Dendritic cell treated with granulocyte-macrophage colony-stimulating factor and Interleukin-4, amounts not matched to agents 40 ng/mL and 50 ng/mL, for 4 days (primary cell): ENCODE measurements around the gene ZNF561.
"Not testable (repeated sequence)": the region's sequence is repeated elsewhere in the genome, so short reads cannot be mapped to it uniquely, and the experiment has no call there.

ENCODE experiments used
- H3K27ac Mint-ChIP-seq: one replicate; pipeline ENCODE4 v1.8.0; 2022; ENCODE audit warnings: mild to moderate bottlenecking, mixed read lengths
- H3K27me3 Mint-ChIP-seq: one replicate; pipeline ENCODE4 v1.8.0; 2022; ENCODE audit warnings: mild to moderate bottlenecking, mixed read lengths
- H3K36me3 Mint-ChIP-seq: one replicate; pipeline ENCODE4 v1.8.0; 2022; ENCODE audit warnings: low read depth, mixed read lengths
- H3K4me1 Mint-ChIP-seq: one replicate; pipeline ENCODE4 v1.8.0; 2022; ENCODE audit warnings: low read depth, mixed read lengths
- H3K4me3 Mint-ChIP-seq: one replicate; pipeline ENCODE4 v1.8.0; 2022; ENCODE audit warnings: mild to moderate bottlenecking, moderate library complexity, mixed read lengths
- H3K9me3 Mint-ChIP-seq: one replicate; pipeline ENCODE4 v1.8.0; 2022; ENCODE audit warnings: mixed read lengths
- intact Hi-C: fragments of 100-400 bp; cut with micrococcal nuclease; formaldehyde crosslinking; loops from one replicate; pipeline ENCODE4 v1.15.0; 2022

Gene ZNF561

DNA sequence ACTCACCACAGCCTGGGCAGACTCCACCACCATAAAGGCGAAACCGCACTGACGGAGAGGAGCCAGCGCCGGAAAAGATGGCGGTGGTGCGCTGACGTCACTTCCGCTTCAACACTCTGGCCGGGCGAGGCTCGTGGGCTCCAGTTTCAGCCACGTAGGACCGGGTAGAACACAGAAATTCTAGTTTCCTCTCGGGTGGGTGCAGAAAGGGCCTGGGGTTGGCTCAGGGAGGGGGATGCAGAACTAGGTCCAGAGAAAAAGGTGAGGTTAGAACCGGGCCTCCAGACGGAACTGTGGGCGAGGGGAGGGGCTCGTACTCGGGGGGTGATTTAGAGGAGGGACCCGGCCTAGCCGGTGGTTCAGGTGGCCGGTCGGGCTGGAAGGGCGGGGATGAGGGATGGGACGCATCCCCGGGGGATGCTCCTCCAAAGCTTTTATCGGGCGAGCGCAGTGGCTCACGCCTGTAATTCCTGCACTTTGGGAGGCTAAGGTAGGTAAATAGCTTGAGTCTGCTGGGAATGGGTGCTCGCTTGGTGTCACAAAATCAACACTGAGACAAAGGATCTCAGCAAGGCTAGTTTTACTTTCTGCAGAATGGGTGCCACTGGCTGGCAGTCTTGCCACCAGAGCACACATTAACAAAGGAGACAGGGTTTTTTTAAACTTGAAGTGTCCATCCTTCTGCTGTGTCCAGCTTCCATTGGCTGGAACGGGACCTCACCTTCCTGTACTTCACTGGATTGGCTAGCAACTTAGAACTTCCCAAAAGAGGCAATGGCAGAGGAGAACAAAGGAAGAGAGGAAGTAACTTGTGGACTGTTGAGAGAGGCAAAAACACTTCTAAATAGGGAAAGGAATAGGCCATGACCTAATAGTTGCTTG is at the start of gene ZNF561:
Gene ZNF561, minus strand, starts transcription at position 77 of the 882 bp plus-strand sequence. CDS start 1,776 bp downstream, outside the sequence.
- peaks cover 38% of the 10 kb centered on the region for H3K4me1 Mint-ChIP-seq
- peaks cover 44% of the 10 kb centered on the region for H3K36me3 Mint-ChIP-seq
- H3K27ac Mint-ChIP-seq, result peak within 1 kb of the TSS; percentile 100
- H3K4me3 Mint-ChIP-seq, result peak within 1 kb of the TSS; percentile 98
- intact Hi-C loops, result loop anchor here (2.0 to 5.0 kb wide), 5 partner anchors 37 to 484 kb away; partner anchors contain the start of genes ZNF121, ZNF426 and ZNF562
- no peaks in the 10 kb centered on the region for H3K27me3 Mint-ChIP-seq
- H3K9me3 Mint-ChIP-seq, result no peaks in the 10 kb centered on the region

DNA sequence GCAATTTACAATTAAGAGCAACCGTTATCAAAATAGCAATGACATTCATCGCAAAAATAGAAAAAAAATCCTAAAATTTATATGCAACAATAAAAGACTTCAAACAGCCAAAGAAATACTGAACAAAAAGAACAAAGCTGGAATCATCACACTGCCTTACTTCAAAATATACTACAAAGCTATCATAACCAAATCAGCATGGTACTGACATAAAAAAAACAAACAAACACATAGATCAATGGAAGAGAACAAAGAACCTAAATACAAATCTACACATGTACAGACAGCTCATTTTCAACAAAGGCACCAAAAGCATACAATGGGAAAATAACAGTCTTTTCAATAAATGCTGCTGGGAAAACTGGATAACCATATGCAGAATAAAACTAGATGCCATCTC is 47.5 kb upstream of the ZNF561 start:
- H3K36me3 Mint-ChIP-seq, result peaks cover 91% of the 10 kb centered on the region
- no peak overlapping the region for H3K27ac Mint-ChIP-seq
- intact Hi-C loops, result no loop called here
- H3K27me3 Mint-ChIP-seq, result no peaks in the 10 kb centered on the region
- H3K4me1 Mint-ChIP-seq, result peaks cover 48% of the 10 kb centered on the region
- no peak overlapping the region for H3K4me3 Mint-ChIP-seq
- peaks cover 67% of the 10 kb centered on the region for H3K9me3 Mint-ChIP-seq

DNA sequence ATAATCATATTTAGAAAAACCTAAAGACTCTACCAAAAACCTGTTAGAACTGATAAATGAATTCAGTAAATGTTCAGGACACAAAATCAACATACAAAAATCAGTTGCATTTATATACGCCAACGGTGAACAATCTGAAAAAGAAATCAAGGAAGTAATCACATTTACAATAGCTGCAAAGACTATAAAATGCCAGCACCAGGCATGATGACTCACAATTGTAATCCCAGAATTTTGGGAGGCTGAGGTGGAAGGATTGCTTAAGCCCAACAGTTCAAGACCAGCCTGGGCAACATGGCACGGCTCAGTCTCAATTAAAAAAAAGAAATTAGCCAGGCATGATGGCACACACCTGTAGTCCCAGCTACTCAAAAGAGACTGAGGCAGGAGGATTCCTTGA is 46.9 kb upstream of the ZNF561 start:
- intact Hi-C loops, result no loop called here
- Mint-ChIP-seq H3K4me3 (no peak overlapping the region), H3K27ac (no peak overlapping the region), H3K36me3 (peaks cover 90% of the 10 kb centered on the region), H3K9me3 (peaks cover 60% of the 10 kb centered on the region), H3K27me3 (no peaks in the 10 kb centered on the region), H3K4me1 (peaks cover 50% of the 10 kb centered on the region)

DNA sequence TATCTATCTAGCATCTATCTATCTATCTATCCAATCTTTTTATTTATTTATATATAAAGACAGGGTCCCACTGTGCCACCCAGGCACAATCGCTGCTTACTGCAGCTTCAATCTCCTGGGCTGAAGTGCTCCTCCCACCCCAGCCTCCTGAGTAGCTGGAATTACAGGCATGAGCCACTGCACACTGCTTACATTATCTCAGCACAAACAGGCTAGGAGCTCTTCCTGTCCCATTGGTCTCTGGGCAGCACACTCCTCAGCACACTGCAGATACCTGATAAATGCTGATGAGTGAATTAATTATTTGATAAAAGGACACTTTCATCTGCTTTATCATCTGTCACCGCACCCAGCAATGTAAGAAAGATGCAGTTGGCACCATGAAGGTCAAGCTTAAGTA is 37.7 kb upstream of the ZNF561 start:
- intact Hi-C loops, result no loop called here
- Mint-ChIP-seq H3K9me3 (peaks cover 3% of the 10 kb centered on the region), H3K27ac (no peak overlapping the region), H3K4me3 (no peak overlapping the region), H3K27me3 (no peaks in the 10 kb centered on the region), H3K36me3 (peaks cover 79% of the 10 kb centered on the region), H3K4me1 (peaks cover 7% of the 10 kb centered on the region)

DNA sequence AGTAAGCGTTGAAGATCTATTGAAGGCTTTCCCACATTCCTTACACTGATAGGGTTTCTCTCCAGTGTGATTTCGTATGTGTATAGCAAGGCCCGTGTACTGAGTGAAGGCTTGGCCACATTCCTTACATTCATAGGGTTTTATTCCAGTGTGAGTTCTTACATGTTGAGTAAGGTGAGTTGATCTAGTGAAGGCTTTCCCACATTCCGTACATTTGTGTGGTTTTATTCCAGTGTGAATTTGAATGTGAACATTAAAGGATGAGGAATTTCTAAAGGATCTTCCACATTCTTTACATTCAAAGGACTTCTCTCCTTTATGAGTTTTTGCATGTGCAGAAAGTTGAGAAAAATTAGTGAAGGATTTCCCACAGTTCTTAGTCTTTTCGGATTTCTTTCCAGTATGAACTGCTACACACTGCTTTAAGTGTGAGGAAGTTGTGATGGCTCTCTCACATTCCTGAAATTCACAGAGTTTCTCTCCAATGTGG is 32.1 kb upstream of the ZNF561 start:
- H3K4me3 Mint-ChIP-seq, H3K4me1 Mint-ChIP-seq, H3K27ac Mint-ChIP-seq, H3K27me3 Mint-ChIP-seq, intact Hi-C loops: not testable (repeated sequence)
- Mint-ChIP-seq H3K36me3 (peaks cover 100% of the 10 kb centered on the region), H3K9me3 (peaks cover 28% of the 10 kb centered on the region)

DNA sequence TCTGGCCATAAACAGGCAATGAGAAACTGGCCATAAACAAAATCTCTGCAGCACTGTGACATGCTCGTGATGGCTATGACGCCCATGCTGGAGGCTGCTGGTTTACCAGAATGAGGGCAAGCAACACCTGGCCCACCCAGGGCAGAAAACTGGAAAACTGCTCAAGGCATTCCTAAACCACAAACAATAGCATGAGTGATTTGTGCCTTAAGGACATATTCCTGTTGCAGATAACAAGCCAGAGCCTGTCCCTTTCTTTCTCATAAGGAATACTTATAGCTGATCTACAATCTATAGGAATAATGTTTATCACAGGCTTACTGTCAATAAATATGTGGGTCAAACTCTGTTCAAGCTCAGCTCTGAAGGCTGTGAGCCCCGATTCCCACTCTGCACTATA is 30.4 kb upstream of the ZNF561 start:
- H3K27ac Mint-ChIP-seq, H3K27me3 Mint-ChIP-seq, H3K4me1 Mint-ChIP-seq, H3K4me3 Mint-ChIP-seq, intact Hi-C loops: not testable (repeated sequence)
- peaks cover 95% of the 10 kb centered on the region for H3K36me3 Mint-ChIP-seq
- H3K9me3 Mint-ChIP-seq, result peaks cover 28% of the 10 kb centered on the region

DNA sequence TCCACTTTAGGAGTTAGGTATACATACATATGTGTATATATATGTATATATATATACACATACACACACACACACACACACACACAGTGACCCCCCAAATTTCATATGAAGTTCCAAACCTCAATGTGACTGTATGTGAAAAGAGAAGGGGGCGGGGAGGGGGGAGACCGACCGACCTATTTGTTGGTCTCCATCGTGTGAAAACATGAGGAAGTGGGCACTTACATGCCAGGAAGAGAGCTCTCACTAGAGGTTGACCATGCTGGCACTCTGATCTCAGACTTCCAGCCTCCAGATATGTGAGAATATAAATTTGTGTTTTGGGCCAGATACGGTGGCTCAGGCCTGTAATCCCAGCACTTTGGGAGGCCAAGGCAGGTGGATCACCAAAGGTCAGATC is 29.3 kb upstream of the ZNF561 start:
- Mint-ChIP-seq H3K27me3 (no peaks in the 10 kb centered on the region), H3K4me1 (no peaks in the 10 kb centered on the region), H3K4me3 (no peak overlapping the region), H3K27ac (no peak overlapping the region), H3K36me3 (peaks cover 84% of the 10 kb centered on the region), H3K9me3 (peaks cover 28% of the 10 kb centered on the region)
- intact Hi-C loops, result no loop called here

DNA sequence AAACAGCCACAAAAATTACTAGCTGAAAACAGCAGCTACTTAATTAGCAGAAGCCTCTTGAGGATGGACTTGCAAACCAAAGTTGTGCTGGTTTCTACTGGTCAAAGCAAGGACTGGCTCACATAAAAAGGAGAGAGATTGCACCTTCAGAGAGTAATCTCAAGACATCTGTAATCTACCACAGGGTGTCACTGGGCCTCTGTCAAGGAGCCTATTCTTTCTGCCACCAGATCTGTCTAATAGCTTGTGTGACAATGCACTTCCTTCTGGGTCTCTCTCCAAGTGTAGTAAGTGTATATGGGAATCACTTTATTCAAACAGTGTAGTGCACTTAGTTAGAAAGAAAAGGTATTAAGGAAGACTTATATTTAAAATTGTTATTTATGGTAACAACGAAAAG is 24.4 kb upstream of the ZNF561 start:
- intact Hi-C loops, result no loop called here
- Mint-ChIP-seq H3K27ac (no peak overlapping the region), H3K4me3 (no peak overlapping the region), H3K27me3 (no peaks in the 10 kb centered on the region), H3K9me3 (peaks cover 16% of the 10 kb centered on the region), H3K4me1 (no peaks in the 10 kb centered on the region), H3K36me3 (peaks cover 57% of the 10 kb centered on the region)

DNA sequence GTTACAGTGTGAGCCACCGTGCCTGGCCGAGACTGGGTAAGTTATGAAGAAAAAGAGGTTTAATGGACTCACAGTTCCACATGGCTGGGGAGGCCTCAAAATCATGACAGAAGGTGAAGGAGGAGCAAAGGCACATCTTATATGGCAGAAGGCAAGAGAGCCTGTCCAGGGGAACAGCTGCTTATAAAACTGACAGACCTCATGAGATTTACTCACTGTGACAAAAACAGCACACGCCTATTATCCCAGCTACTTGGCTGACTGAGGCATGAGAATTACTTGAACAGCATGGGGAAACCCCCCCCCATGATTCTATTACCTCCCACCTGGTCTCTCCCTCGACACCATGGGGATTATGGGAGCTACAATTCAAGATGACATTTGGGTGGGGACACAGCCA is 23.4 kb upstream of the ZNF561 start:
- no peak overlapping the region for H3K27ac Mint-ChIP-seq
- peaks cover 50% of the 10 kb centered on the region for H3K36me3 Mint-ChIP-seq
- H3K4me1 Mint-ChIP-seq, result no peaks in the 10 kb centered on the region
- H3K4me3 Mint-ChIP-seq, result no peak overlapping the region
- peaks cover 18% of the 10 kb centered on the region for H3K9me3 Mint-ChIP-seq
- intact Hi-C loops, result no loop called here
- no peaks in the 10 kb centered on the region for H3K27me3 Mint-ChIP-seq

DNA sequence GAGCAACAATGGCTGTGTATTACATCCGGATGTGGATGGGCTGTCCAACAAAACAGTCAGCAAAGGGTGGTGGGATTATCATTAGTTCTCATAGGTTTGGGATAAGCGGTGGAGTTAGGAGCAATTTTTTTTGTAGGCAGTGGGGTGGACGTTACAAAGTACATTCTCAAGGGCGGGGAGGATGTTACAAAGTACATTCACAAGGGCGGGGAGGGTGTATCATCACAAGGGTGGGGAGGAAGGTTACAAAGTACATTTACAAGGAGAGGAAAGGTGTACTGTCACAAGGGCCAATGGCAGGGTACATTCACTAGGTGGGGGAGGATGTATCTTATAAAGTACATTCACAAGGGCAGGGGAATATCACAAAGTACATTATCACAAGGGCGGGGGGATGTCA is 20.8 kb upstream of the ZNF561 start:
- Mint-ChIP-seq H3K27ac (no peak overlapping the region), H3K4me1 (no peaks in the 10 kb centered on the region), H3K36me3 (peaks cover 28% of the 10 kb centered on the region), H3K27me3 (no peaks in the 10 kb centered on the region), H3K4me3 (no peak overlapping the region), H3K9me3 (peaks cover 18% of the 10 kb centered on the region)
- intact Hi-C loops, result no loop called here

DNA sequence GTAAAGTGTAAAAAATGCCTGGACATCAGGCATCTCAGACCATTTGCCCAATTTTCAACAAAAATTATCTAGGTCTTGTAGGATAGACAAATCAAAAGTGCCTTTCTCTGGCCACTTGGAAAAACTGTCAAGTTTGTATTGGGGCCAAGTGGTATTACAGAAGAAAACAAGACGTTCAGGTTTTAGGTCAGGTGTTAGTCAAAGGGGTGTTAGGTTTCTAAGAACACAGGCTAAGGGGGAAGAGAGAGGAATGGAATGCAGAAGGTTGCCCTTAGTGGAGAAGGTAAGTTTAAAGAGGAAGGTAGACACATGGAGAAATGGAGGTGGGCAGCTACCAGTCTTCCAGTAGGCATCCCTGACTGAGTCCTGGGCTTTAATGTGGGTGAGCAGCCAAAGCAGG is 19.9 kb upstream of the ZNF561 start:
- Mint-ChIP-seq H3K4me3 (no peak overlapping the region), H3K9me3 (peaks cover 18% of the 10 kb centered on the region), H3K4me1 (no peaks in the 10 kb centered on the region), H3K36me3 (peaks cover 25% of the 10 kb centered on the region), H3K27me3 (no peaks in the 10 kb centered on the region), H3K27ac (no peak overlapping the region)
- intact Hi-C loops, result no loop called here

DNA sequence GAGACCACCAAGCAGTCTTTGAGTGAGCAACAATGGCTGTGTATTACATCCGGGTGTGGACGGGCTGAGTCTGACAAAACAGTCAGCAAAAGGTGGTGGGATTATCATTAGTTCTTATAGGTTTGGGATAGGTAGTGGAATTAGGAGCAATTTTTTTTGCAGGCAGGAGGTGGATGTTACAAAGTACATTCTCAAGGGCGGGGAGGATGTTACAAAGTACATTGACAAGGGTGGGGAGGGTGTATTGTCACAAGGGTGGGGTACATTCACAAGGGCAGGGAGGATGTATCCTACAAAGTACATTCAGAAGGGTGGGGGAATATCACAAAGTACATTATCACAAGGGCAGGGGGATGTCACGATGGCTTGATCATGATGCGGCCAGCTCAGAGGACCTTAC is 15.0 kb upstream of the ZNF561 start:
- Mint-ChIP-seq H3K4me3 (no peak overlapping the region), H3K27ac (no peak overlapping the region), H3K27me3 (no peaks in the 10 kb centered on the region), H3K36me3 (peaks cover 34% of the 10 kb centered on the region), H3K4me1 (peaks cover 4% of the 10 kb centered on the region), H3K9me3 (peaks cover 8% of the 10 kb centered on the region)
- intact Hi-C loops, result no loop called here

DNA sequence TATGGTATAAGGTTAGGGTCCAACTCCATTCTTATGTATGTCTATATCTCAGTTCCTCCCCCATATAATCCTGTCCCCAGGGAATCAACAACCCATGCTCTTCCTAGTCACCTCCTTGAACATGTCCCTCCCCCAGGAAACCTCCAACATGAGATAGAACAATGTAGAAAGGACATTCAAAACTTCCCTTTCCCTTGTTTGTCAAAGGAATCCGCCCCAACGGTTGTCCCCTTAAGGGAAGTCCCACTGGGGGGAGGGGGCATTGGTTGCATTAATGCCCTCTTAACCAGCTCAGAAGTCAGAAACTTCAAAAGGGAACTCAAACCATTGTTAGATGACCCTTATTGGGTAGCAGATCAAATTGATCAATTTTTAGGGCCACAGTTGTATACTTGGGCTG is 6.8 kb upstream of the ZNF561 start:
- H3K27me3 Mint-ChIP-seq, result no peaks in the 10 kb centered on the region
- peak overlapping the region; percentile 2 for H3K27ac Mint-ChIP-seq
- intact Hi-C loops, result no loop called here
- peaks cover 36% of the 10 kb centered on the region for H3K36me3 Mint-ChIP-seq
- no peak overlapping the region for H3K4me3 Mint-ChIP-seq
- H3K9me3 Mint-ChIP-seq, result no peaks in the 10 kb centered on the region
- peaks cover 26% of the 10 kb centered on the region for H3K4me1 Mint-ChIP-seq

DNA sequence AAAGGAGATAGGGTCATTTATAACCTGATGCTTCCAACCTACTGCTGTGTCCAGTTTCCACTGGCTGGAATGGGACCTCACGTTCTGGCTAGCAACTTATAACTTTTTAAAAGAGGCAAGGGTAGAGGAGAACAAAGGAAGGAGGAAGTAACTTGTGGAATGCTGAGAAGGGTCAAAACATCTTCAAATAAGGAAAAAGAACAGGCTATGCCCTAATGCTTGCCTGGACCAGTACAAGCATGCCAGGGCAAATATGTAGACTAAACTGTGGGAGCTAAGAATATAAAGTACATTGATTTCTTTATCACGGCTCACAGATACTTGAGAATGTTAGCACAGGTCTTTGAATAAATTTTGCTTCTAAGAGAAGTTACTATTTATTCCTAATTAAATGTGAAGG is 1.5 kb upstream of the ZNF561 start:
- Mint-ChIP-seq H3K4me3 (no peak overlapping the region), H3K9me3 (no peaks in the 10 kb centered on the region), H3K27me3 (no peaks in the 10 kb centered on the region), H3K4me1 (peaks cover 42% of the 10 kb centered on the region), H3K36me3 (peaks cover 39% of the 10 kb centered on the region), H3K27ac (peak overlapping the region; percentile 100)
- intact Hi-C loops, result loop anchor here (5.0 kb wide), 3 partner anchors 85 to 485 kb away; partner anchors contain the start of gene ZNF426
